ENCODE results near the gene PSD4.

DNA sequence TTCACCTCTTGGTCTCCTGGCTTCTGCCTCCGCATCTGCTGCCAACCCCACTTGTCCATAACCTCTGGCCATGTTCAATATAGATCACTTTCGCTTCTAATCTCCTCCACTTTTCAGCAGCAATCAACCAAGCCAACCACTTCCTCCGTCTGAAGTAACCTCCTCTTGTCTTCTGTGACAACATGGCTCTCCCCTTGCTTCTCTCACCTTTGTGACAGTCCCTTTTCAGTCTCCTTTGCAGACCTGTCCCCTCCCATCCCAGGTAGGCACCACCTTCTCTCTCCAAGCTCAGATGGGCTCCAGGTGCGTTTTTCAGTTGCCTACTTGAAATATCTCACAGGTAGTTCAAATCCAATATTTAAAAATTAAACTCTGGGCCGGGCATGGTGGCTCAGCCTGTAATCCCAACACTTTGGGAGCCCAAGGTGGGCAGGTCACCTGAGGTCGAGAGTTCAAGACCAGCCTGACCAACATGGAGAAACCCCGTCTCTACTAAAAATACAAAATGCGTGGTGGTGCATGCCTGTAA lies 4.7 kb upstream of the PSD4 start:
- TF ChIP-seq, protein P1, sequence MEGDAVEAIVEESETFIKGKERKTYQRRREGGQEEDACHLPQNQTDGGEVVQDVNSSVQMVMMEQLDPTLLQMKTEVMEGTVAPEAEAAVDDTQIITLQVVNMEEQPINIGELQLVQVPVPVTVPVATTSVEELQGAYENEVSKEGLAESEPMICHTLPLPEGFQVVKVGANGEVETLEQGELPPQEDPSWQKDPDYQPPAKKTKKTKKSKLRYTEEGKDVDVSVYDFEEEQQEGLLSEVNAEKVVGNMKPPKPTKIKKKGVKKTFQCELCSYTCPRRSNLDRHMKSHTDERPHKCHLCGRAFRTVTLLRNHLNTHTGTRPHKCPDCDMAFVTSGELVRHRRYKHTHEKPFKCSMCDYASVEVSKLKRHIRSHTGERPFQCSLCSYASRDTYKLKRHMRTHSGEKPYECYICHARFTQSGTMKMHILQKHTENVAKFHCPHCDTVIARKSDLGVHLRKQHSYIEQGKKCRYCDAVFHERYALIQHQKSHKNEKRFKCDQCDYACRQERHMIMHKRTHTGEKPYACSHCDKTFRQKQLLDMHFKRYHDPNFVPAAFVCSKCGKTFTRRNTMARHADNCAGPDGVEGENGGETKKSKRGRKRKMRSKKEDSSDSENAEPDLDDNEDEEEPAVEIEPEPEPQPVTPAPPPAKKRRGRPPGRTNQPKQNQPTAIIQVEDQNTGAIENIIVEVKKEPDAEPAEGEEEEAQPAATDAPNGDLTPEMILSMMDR (IDR thresholded peaks at IDR 0.05; ENCODE audit: insufficient read depth, low read length, poor library complexity, severe bottlenecking): no peak
- TF ChIP-seq EZH2phosphoT487 (conservative IDR thresholded peaks at IDR 0.05; ENCODE audit: low read length): no peak
